GM12872 (cell line): ENCODE results near the gene FLOT2.

Experiments used
- CTCF ChIP-seq: IDR thresholded peaks from 3 replicates; pipeline ENCODE4 v1.5.1; 2011; ENCODE audit warnings: low read depth, mild to moderate bottlenecking, low read length, moderate library complexity; ENCODE audit not compliant: insufficient read depth

The FLOT2 gene

DNA sequence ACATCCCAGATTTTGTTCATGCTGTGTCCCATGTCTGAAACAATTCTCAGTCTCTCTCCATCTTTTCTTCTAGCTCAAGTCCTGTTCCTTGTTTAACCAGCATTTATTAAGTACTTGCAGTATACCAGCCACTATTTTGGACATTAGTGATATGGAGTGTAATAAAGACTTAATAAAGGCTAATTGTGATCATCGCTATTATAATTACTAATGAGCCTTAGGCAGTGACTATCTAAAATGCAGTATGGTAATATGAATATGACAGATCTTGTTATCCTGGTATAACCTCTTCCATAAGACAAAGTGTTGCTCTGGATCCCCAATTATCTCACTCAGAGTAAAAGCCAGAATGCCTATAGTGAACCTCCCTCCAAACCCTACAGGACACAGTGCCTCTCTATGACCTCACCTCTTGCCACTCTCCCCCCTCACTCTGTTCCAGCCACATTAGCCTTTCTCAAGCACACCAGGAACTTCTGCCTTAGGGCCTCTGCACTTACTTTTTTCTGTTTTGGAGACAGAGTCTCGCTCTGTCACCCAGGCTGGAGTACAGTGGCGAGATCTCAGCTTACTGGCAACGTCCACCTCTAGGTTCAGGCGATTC, 1.8 kb upstream of the FLOT2 start:
- TF ChIP-seq CTCF = no peak

DNA sequence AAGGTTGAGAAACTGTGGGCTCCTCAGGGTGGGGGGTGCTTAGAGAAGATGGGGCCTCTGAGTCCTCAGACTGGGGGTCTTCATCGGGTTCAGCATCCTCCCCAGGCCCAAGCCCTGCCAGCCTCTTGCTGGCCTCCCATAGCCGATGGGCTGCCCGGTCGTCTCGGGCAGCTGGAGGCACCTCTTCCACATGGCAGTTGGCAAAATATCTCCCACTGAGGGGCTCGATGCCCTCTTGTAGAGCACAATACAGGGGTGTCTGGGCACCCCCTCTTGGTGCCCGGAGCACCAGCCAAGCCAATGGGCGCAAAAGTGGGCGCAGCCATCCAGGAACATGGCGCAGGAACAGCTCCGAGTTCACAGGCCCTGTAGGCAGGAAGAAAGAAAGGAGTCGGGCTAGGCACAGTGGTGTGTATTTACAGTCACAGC, 1.0 kb upstream of the FLOT2 start:
- no peak for TF ChIP-seq CTCF

DNA sequence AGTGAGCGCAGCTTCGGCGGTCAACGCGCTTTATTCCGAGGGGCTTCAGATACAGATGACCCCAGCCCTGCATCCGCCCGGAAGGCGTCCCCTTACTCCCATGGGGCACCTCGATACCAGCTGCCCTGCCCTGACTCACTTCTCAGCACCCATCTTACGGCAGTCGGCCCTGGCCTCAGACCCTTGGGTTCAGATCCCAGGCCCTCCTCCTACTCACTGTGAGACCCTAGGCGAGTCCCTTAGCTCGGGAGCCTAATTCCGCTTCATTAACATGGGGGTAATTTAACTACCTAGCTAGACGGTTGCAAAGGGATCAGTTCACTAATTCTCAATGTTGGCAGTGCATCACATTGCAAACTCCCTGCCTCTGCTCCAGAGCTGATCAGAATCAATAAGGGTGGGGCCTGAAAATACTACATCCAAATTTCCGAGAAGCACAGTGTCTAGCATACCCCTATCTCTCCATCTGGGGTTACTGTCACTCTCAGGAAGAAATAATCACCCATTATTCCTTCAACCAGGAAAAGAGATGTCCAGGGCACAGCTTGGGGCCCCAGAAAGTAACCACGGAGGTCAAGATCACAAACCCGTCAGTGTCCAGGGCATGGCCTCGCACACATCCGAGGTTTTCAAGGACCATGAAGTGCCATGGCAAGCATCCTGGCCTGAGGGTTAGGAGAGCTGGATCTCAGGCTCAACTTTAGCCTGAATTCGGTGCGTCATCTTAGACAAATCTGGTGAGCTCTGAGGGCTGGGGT, 415 bp upstream of the FLOT2 start:
- TF ChIP-seq CTCF = no peak

DNA sequence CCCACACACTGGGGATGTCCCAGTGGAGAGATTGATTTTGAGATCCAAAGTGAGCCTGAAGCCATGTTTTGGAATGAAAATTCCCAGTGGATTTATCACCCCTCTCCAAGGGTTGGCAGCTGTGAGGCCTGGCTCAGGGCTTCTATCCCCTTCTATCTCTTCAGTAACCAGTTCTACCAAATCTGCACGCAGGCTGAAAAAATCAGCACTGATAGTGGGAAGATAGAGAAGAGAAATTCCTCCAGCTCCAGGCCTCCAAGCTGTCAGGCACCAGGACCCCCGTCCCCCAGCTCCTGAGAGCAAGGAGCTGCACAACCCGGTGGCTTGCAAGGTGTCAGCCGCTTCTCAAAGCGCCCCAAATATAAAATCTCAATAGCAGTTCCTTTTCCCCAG, 1.0 kb downstream of the FLOT2 start:
- no peak for TF ChIP-seq CTCF

GRCh38 chr17:28895794-28896447, 1.6 kb downstream of the FLOT2 start:
- no peak for TF ChIP-seq CTCF

DNA sequence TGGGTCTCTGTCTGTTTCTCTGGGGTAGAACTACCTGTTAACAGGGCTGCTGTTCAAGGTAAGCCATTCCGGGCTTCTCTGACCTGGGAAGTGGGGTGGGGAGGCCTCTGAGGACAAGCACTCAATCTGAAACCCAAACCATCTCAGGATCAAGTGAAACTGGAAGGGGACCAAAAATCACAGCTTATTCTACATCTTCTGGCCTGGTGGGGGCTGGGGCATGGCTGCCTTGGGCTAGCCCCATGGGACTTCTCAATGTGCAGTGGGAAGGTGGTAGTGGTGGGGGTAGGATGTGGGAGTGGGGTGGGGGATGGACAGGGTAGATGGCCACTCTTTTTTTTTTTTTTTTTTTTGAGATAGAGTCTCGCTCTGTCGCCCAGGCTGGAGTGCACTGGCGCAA, 5.5 kb downstream of the FLOT2 start:
- no peak for TF ChIP-seq CTCF

DNA sequence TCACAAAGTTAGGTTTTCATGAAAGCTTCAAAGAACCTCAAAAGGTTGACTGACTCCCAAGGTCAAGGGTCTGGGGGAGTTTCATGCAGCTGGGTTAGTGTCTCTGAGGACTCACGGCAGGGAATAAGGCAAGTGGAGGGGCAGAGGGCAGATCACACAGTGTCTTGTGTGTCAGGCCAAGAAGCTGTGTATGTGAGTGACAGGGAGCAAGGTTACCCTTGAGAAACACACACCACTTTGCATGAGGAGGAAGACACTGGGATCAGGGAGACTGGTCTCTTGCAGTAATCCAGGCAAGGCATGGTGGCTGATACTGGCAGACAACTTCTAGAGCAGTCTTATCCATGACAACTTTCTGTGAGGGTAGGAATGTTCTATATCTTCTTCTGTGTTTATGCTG, 6.3 kb downstream of the FLOT2 start:
- TF ChIP-seq CTCF = no peak
